Measurements from ENCODE around the gene ZFP69. TPM values are rescaled to one million over a fixed set of nuclear protein-coding genes. Genes with fewer than 3 reads are reported as not detected.

The ZFP69 gene
- total and polyA plus RNA-seq, 4 donors, result 7.1 to 13.9 (median 10.1) TPM

DNA sequence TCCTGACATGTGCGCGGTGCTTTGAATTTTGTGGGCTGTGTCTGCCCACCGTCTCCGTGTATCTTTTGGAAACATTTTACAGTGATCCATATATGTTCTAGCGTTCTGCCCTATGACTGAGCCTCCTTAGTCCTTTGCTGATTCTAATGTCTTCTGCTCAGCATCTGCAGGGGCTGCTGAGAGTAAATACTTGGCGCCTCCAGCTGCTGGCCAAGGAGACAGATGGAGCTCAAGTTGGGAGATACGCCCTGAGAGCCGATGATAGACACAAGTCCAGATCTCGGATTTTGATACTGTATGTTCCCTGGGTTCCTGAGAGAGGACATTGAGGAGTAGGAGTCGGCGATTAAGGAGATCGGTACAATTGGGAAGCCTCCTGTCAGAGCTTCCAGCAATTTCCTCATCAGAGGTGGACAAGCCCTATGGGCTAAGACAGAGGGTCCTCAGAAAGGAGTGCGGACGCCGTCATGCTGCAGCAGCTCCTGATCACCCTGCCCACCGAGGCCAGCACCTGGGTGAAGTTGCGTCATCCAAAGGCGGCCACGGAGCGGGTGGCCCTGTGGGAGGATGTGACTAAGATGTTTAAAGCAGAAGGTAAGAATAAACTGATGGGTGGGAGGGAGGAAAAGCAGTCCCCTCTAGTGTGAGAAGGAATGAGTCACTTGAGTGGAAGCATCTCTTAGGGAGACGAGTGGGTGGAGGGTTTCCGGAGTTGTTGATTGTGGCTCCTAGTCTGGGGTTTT, 26.4 kb upstream of the ZFP69 start:
- peak overlapping the region; percentile 75 for H3K4me3 ChIP-seq (ENCODE audit: low read depth, low read length)
- peak in 3 of 6 donors; percentile 15 to 62 (median 28) for DNase-seq (ENCODE audit: low read depth in 4 of 6, low spot score in 6 of 6)
- 27% methylated on average over 21 of the region's 22 CpGs for WGBS (ENCODE audit: insufficient coverage)
- H3K36me3 ChIP-seq (ENCODE audit: control insufficient read depth, insufficient read depth, low read length), result peaks cover 6% of the 10 kb centered on the region
- peaks cover 5% of the 10 kb centered on the region for H3K9me3 ChIP-seq (ENCODE audit: control insufficient read depth, insufficient read depth, low read length)
- peak overlapping the region; percentile 91 for H3K27ac ChIP-seq (ENCODE audit: low read depth, low read length)
- H3K4me1 ChIP-seq (ENCODE audit: control insufficient read depth, insufficient read depth, low read length), result peaks cover 7% of the 10 kb centered on the region
- H3K27me3 ChIP-seq (ENCODE audit: control insufficient read depth, insufficient read depth, low read length), result no peaks in the 10 kb centered on the region

DNA sequence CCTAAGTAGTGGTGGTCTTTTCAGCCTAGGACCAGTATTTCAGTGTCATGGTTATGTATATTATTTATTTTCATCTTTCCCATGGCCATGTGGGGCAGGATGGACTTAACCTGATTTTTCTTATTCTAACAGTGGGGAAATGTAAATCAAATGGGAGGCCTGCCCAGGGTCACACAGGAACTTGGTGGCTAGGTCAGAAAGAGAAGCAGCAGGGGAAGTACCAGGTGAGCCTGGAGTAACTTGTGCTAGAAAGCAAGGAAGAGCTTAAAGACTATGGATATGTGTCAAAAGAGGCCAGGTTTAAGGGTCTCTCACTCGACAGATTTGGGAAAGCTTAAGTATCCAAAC, 25.9 kb upstream of the ZFP69 start:
- no CpG with 5 or more reads among the region's 1 CpG for WGBS (ENCODE audit: insufficient coverage)
- DNase-seq (ENCODE audit: low read depth in 4 of 6, low spot score in 6 of 6), result peak in 1 of 6 donors; percentile 6
- Histone ChIP-seq H3K27ac (ENCODE audit: low read depth, low read length) (peak overlapping the region; percentile 91), H3K4me3 (ENCODE audit: low read depth, low read length) (peak overlapping the region; percentile 75), H3K36me3 (ENCODE audit: control insufficient read depth, insufficient read depth, low read length) (peaks cover 6% of the 10 kb centered on the region), H3K9me3 (ENCODE audit: control insufficient read depth, insufficient read depth, low read length) (peaks cover 5% of the 10 kb centered on the region), H3K4me1 (ENCODE audit: control insufficient read depth, insufficient read depth, low read length) (peaks cover 7% of the 10 kb centered on the region), H3K27me3 (ENCODE audit: control insufficient read depth, insufficient read depth, low read length) (no peaks in the 10 kb centered on the region)

DNA sequence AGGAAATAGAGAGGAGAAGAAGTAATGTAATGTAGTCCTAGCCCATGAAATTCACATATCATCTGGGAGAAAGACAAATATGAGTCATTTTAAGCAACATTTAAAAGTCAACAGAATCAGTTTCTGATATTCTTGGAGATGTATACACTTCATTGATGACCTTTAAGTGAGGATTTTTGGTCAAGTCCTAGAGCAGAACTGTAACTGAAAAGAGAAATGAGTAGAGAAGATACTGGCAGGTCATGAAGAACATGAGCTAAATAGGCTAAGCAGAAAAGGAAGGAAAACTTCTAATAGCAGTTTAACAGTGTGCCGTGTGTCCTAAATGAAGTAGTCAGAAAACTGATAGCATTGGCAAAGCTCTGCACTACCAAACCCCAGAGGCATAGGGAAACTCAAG, 22.2 kb upstream of the ZFP69 start:
- H3K27ac ChIP-seq (ENCODE audit: low read depth, low read length), result no peak overlapping the region
- no peaks in the 10 kb centered on the region for H3K27me3 ChIP-seq (ENCODE audit: control insufficient read depth, insufficient read depth, low read length)
- H3K4me1 ChIP-seq (ENCODE audit: control insufficient read depth, insufficient read depth, low read length), result peaks cover 7% of the 10 kb centered on the region
- peaks cover 19% of the 10 kb centered on the region for H3K9me3 ChIP-seq (ENCODE audit: control insufficient read depth, insufficient read depth, low read length)
- no peak overlapping the region for H3K4me3 ChIP-seq (ENCODE audit: low read depth, low read length)
- DNase-seq (ENCODE audit: low read depth in 4 of 6, low spot score in 6 of 6), result no peak
- 100% methylated on average over 1 of the region's 1 CpG for WGBS (ENCODE audit: insufficient coverage)
- H3K36me3 ChIP-seq (ENCODE audit: control insufficient read depth, insufficient read depth, low read length), result peaks cover 24% of the 10 kb centered on the region

DNA sequence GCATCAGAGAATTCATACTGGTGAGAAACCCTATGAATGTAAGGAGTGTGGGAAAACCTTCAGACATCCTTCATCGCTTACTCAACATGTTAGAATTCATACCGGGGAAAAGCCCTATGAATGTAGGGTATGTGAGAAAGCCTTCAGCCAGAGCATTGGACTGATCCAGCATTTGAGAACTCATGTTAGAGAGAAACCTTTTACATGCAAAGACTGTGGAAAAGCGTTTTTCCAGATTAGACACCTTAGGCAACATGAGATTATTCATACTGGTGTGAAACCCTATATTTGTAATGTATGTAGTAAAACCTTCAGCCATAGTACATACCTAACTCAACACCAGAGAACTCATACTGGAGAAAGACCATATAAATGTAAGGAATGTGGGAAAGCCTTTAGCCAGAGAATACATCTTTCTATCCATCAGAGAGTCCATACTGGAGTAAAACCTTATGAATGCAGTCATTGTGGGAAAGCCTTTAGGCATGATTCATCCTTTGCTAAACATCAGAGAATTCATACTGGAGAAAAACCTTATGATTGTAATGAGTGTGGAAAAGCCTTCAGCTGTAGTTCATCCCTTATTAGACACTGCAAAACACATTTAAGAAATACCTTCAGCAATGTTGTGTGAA, 14.0 kb upstream of the ZFP69 start:
- no CpG with 5 or more reads among the region's 3 CpGs for WGBS (ENCODE audit: insufficient coverage)
- Histone ChIP-seq H3K4me1 (ENCODE audit: control insufficient read depth, insufficient read depth, low read length) (no peaks in the 10 kb centered on the region), H3K27me3 (ENCODE audit: control insufficient read depth, insufficient read depth, low read length) (no peaks in the 10 kb centered on the region), H3K4me3 (ENCODE audit: low read depth, low read length) (no peak overlapping the region), H3K36me3 (ENCODE audit: control insufficient read depth, insufficient read depth, low read length) (peaks cover 49% of the 10 kb centered on the region), H3K27ac (ENCODE audit: low read depth, low read length) (no peak overlapping the region), H3K9me3 (ENCODE audit: control insufficient read depth, insufficient read depth, low read length) (peaks cover 65% of the 10 kb centered on the region)
- peak in 2 of 6 donors; percentile 4 to 9 for DNase-seq (ENCODE audit: low read depth in 4 of 6, low spot score in 6 of 6)

DNA sequence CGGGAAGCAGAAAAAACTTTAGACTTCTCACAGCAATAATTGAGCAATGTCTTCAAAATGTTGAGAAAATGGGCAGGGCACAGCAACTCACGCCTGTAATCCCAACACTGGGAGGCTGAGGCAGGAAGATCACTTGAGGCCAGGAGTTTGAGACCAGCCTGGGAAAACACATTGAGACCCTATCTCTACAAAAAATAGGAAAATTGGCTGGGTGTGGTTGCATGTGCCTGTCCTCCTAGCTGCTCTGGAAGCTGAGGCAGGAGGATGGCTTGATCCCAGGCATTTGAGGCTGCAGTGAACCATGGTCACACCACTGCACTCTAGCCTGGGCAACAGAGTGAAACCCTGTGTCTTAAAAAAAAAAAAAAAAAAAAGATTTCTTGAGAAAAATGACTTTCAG, 7.8 kb upstream of the ZFP69 start:
- H3K4me1 ChIP-seq (ENCODE audit: control insufficient read depth, insufficient read depth, low read length), result no peaks in the 10 kb centered on the region
- H3K27me3 ChIP-seq (ENCODE audit: control insufficient read depth, insufficient read depth, low read length), result no peaks in the 10 kb centered on the region
- DNase-seq (ENCODE audit: low read depth in 4 of 6, low spot score in 6 of 6), result no peak
- peaks cover 10% of the 10 kb centered on the region for H3K36me3 ChIP-seq (ENCODE audit: control insufficient read depth, insufficient read depth, low read length)
- H3K9me3 ChIP-seq (ENCODE audit: control insufficient read depth, insufficient read depth, low read length), result peaks cover 35% of the 10 kb centered on the region
- WGBS (ENCODE audit: insufficient coverage), result 100% methylated on average over 1 of the region's 2 CpGs
- H3K27ac ChIP-seq (ENCODE audit: low read depth, low read length), result no peak overlapping the region
- no peak overlapping the region for H3K4me3 ChIP-seq (ENCODE audit: low read depth, low read length)

DNA sequence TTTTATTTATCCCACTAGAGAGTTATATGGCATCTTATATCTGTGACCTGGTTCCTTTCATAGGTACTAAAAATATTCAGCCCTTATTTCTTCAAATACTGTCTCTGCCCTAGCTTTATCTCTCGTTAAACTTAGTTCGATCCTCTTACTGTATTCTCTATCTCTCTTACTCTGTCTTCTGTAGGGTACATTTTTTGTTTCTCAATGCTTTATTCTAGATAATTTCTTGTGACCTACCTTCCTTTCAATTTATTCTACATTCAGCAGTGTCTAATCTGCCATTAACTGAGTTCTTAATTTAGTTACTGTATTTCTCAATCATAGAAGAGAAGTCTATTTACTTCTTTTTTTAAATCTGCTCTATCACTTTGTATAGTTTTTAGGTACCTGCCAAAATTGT, 1.8 kb upstream of the ZFP69 start:
- peaks cover 7% of the 10 kb centered on the region for H3K9me3 ChIP-seq (ENCODE audit: control insufficient read depth, insufficient read depth, low read length)
- no peak overlapping the region for H3K27ac ChIP-seq (ENCODE audit: low read depth, low read length)
- H3K4me1 ChIP-seq (ENCODE audit: control insufficient read depth, insufficient read depth, low read length), result peaks cover 12% of the 10 kb centered on the region
- no CpG with 5 or more reads among the region's 2 CpGs for WGBS (ENCODE audit: insufficient coverage)
- H3K4me3 ChIP-seq (ENCODE audit: low read depth, low read length), result no peak overlapping the region
- H3K27me3 ChIP-seq (ENCODE audit: control insufficient read depth, insufficient read depth, low read length), result no peaks in the 10 kb centered on the region
- no peak for DNase-seq (ENCODE audit: low read depth in 4 of 6, low spot score in 6 of 6)
- no peaks in the 10 kb centered on the region for H3K36me3 ChIP-seq (ENCODE audit: control insufficient read depth, insufficient read depth, low read length)

DNA sequence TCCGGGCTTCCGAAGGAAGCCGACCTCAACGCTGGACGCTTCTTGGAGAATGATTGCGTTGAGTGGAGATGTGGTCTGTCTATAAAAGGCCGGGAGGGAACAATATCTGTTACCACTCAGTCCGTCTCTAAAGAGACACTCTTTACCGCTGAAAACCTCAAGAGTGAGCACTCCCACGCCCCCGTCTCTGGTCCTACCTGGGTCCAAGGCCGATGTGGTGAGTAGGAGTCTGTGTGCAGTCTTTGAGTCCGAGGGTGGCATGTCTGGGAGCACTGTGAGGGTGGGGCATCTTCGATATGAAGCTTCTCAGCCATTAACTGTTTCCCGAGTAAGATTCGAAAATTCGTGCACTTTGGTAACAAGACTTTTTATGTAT, 576 bp downstream of the ZFP69 start:
- H3K27ac ChIP-seq (ENCODE audit: low read depth, low read length), result peak overlapping the region; percentile 3
- H3K27me3 ChIP-seq (ENCODE audit: control insufficient read depth, insufficient read depth, low read length), result no peaks in the 10 kb centered on the region
- DNase-seq (ENCODE audit: low read depth in 4 of 6, low spot score in 6 of 6), result peak in 3 of 6 donors; percentile 9 to 32 (median 26)
- peaks cover 7% of the 10 kb centered on the region for H3K9me3 ChIP-seq (ENCODE audit: control insufficient read depth, insufficient read depth, low read length)
- H3K4me3 ChIP-seq (ENCODE audit: low read depth, low read length), result peak overlapping the region; percentile 51
- H3K4me1 ChIP-seq (ENCODE audit: control insufficient read depth, insufficient read depth, low read length), result peaks cover 12% of the 10 kb centered on the region
- H3K36me3 ChIP-seq (ENCODE audit: control insufficient read depth, insufficient read depth, low read length), result no peaks in the 10 kb centered on the region
- 19% methylated on average over 3 of the region's 17 CpGs for WGBS (ENCODE audit: insufficient coverage)

DNA sequence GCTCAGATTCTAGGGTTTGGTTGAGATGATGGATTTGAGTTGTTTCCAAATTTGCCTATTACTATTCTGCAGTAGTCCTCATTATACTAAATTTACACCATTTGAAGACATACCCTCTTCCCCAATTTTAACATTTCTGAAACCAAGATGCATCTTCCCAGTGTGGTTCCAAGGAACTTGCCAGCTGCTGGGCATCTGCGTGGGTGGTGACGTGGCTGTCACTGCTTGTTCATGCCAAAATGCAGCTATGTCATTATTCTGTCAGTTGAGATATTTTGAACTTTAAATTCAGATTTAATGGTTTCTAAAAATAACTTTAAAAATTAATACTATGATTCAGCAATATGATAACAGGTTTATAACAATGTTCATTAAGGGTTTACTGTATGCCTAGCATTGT, 1.2 kb downstream of the ZFP69 start:
- Histone ChIP-seq H3K4me1 (ENCODE audit: control insufficient read depth, insufficient read depth, low read length) (peaks cover 12% of the 10 kb centered on the region), H3K36me3 (ENCODE audit: control insufficient read depth, insufficient read depth, low read length) (peaks cover 4% of the 10 kb centered on the region), H3K27me3 (ENCODE audit: control insufficient read depth, insufficient read depth, low read length) (no peaks in the 10 kb centered on the region), H3K4me3 (ENCODE audit: low read depth, low read length) (peak overlapping the region; percentile 51), H3K9me3 (ENCODE audit: control insufficient read depth, insufficient read depth, low read length) (peaks cover 7% of the 10 kb centered on the region), H3K27ac (ENCODE audit: low read depth, low read length) (no peak overlapping the region)
- no CpG with 5 or more reads among the region's 2 CpGs for WGBS (ENCODE audit: insufficient coverage)
- no peak for DNase-seq (ENCODE audit: low read depth in 4 of 6, low spot score in 6 of 6)

DNA sequence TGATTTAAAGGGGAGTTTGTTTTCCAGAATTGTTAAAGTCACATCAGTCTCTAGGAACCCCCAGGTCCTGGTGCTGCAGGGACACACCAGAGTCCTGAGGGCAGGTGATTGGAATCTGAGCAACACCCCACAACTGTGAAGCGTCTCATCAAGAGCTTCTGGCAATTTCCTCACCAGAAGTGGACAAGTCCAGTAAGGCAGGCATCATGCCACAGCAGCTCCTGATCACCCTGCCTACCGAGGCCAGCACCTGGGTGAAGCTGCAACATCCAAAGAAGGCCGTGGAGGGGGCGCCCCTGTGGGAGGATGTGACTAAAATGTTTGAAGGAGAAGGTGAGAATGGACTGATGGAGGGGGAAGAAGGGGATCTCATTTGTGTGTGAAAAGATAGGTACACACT, 2.1 kb downstream of the ZFP69 start:
- H3K36me3 ChIP-seq (ENCODE audit: control insufficient read depth, insufficient read depth, low read length), result peaks cover 11% of the 10 kb centered on the region
- H3K9me3 ChIP-seq (ENCODE audit: control insufficient read depth, insufficient read depth, low read length), result peaks cover 5% of the 10 kb centered on the region
- peaks cover 12% of the 10 kb centered on the region for H3K4me1 ChIP-seq (ENCODE audit: control insufficient read depth, insufficient read depth, low read length)
- no peaks in the 10 kb centered on the region for H3K27me3 ChIP-seq (ENCODE audit: control insufficient read depth, insufficient read depth, low read length)
- H3K27ac ChIP-seq (ENCODE audit: low read depth, low read length), result no peak overlapping the region
- DNase-seq (ENCODE audit: low read depth in 4 of 6, low spot score in 6 of 6), result no peak
- H3K4me3 ChIP-seq (ENCODE audit: low read depth, low read length), result no peak overlapping the region
- whole genome bisulfite sequencing (ENCODE audit: insufficient coverage), result 81% methylated on average over 4 of the region's 4 CpGs

DNA sequence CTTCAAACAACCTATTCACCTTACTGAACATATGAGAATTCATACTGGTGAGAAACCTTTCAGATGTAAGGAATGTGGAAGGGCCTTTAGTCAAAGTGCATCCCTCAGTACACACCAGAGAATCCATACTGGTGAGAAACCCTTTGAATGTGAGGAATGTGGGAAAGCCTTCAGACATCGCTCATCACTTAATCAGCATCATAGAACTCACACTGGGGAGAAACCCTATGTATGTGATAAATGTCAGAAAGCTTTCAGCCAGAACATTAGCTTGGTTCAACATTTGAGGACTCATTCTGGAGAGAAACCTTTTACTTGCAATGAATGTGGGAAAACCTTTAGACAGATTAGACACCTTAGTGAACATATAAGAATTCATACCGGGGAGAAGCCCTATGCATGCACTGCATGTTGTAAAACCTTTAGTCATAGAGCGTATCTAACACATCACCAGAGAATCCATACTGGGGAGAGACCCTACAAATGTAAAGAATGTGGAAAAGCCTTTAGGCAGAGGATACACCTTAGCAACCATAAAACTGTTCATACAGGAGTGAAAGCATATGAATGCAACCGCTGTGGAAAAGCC, 18.3 kb downstream of the ZFP69 start:
- no peak for DNase-seq (ENCODE audit: low read depth in 4 of 6, low spot score in 6 of 6)
- Histone ChIP-seq H3K27ac (ENCODE audit: low read depth, low read length) (no peak overlapping the region), H3K9me3 (ENCODE audit: control insufficient read depth, insufficient read depth, low read length) (peaks cover 21% of the 10 kb centered on the region), H3K4me3 (ENCODE audit: low read depth, low read length) (no peak overlapping the region), H3K4me1 (ENCODE audit: control insufficient read depth, insufficient read depth, low read length) (no peaks in the 10 kb centered on the region), H3K36me3 (ENCODE audit: control insufficient read depth, insufficient read depth, low read length) (peaks cover 13% of the 10 kb centered on the region), H3K27me3 (ENCODE audit: control insufficient read depth, insufficient read depth, low read length) (no peaks in the 10 kb centered on the region)
- 100% methylated on average over 1 of the region's 4 CpGs for WGBS (ENCODE audit: insufficient coverage)
